GM19397 (cell line): Measurements from ENCODE around the gene CHN1.
A peak's percentile ranks its signal among the peaks of the same experiment; 100 is the strongest.

Experiments
- ATAC-seq: cut with Tn5 transposase; IDR thresholded peaks from one replicate; pipeline ENCODE4 v1.9.1; 2021; ENCODE audit warnings: mild to moderate bottlenecking, moderate library complexity; ENCODE audit not compliant: unreplicated experiment

The CHN1 gene

DNA sequence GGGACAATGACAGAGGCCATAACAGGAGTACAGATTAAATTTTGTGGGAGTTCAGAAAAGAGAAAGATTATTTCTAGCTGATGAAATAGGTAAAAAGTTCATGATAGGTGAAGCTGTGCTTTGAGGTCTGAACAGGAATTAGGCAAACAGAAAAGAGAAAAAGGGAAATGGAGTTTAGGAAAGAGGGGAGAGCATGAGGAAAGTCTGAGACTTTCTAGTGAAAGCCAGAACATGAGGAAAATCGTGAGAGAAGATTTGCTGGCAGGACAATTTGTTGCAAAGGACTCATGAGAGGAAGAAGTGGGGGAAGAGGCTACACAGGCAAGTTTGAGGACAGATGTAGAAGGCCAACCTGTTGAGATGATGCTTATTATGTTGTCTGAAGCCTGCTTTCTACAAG, 6.3 kb upstream of the CHN1 start:
- ATAC-seq, result no peak

DNA sequence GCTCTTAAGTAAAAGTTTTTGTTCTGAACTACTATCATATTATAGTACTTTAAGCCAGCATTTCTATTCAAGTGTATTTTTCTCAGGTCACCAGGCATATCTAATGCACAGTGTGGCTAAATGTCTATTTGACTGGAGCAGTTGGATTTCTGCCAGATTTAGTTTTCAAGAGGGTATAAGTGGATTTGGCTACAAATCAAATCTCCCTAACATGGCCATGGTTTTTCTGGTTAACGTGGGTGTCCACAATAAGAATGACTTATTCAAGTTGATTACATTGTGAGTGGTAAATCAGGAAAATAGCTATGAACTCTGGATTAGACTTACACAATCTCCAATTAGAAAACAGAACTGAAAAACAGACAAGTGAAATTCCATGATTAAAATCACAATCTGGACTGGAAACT, 5.7 kb upstream of the CHN1 start:
- ATAC-seq, result no peak

DNA sequence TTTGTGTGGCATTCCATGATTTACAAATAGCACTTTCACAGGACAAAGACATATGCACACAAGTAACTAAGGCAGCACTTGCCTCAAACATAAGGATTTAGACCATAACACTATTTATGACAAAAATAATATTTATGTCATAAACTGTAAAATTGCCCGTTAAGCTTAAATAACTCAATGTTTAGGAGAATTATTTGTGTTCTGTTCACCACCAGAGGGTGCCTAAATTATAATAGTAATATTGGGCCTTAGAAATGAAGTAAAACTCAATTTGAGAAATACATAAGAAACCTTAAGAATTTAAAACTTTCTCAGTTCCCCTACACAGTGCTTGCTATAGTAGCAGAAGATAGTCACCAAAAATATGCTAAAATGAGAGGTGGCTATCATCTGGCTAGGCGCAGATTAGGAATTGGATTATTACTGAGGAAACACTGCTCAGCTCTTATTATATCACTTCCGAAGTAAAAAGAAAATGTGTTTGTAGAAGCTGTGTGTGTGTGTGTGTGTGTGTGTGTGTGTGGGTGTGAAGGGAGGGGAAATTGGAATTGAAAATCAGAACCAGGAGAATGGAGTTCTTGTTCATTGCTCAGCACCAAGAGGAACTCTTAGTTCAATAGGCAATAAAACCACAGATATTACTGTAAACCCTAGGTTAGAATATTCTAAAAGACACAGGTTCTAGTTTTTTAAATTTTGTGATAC, 4.9 kb upstream of the CHN1 start:
- no peak for ATAC-seq

DNA sequence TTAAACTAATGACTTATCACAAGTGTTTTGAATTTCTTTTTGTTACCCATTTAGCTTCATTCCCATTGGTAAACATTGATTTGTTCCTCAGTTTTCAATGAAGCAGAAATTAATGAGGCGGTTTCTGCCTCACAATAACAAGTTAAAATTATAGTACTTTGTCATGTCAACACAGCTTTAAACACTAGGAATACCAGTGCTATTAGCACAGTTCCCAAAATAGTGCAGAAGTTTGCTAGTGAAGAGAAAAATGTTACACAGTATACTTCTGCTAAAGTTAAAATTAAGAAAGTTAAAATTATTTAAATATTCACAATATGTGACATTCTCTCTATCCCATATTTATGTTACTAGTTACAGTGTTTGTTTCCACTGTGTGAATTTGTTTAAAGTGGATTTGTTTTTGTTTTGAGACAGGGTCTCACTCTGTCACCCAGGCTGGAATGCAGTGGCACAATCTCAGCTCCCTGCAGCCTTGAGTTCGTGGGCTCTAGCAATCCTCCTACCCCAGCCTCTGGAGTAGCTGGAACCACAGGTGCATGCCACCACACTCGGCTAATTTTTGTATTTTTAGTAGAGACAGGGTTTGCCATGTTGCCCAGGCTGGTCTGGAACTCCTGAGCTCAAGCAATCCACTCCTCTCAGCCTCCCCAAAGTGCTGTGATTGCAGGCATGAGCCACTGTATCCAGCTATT, 3.8 kb upstream of the CHN1 start:
- no peak for ATAC-seq

DNA sequence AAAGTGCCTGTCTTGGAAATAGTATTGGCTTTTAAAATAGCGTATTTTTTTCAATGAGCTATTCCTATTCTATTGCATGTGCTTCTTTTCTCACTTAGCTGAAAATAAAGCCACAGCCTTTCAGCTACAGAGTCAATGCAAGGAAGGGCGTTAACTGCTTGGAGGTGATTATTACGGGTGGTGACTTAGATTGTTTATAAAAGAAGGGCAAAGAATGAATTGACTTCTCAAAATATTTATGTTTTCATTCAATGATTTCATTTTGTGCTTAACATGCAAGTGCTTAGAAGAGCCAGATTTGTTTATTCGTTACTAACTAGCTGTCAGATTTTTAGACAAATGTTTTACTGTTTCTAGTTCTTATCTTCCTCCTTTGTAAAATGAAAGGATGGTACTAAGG, 2.8 kb upstream of the CHN1 start:
- no peak for ATAC-seq

DNA sequence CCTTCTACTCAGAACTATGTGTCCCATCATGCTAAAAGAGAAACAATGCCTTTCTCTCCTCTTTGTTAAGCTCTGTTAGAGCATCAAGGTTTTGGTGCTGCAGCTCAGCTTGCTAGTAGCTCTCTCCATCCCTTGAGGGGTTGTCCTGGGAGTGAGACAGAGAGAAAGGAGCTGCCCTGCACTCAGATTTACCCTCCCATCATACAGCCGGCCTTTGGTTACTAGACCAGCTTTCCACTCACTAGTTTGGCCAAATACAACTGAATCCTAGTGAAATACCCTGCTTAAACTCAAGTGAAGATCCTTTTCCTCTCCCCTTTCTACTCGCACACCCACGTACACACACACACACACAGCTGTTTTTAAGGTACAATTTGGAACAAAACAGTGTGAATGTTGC, 2.3 kb upstream of the CHN1 start:
- ATAC-seq, result no peak

DNA sequence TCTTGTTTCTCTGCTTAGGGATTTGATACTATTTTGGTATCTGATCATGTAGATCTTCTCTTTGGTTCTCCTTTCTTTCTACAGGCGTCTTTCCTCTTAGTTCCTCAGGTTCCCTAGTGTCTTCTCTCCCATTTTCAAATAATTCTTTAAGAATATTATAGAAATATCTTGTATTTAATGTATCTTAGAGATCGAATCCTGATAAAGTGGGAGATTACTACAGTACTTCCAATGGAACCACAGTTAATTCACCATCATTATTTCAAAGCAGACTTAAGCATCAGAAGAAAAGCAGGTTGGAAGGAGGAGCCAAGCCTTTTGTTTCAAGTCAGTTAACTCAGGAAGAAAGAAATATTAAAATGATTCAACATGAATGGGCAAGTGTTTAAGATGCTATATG, 1.1 kb upstream of the CHN1 start:
- no peak for ATAC-seq

DNA sequence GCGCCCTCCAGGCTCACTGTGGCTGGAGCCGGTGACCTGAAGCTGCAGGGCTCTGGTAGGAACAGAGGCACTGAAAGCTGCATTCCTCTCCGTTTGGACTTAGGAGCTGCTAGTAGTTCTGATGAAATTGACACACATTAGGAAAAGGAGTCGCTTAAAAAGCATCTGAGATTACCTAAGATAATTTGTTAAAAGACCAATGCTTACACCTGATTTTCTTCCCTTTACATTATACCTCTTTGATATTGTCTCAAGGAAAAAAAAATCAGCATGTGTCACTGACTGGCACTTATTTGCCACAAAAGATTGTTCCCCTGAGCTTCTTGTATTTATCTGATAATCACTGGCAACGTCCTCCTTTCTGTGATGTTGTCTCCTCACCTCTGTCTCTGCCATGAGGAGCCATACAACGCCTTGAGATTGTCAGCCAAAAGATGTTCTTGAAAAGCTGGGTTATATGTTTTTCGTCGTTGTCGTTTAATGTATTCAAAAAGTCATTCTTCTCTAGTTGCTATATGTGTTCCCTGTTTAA, 618 bp upstream of the CHN1 start:
- ATAC-seq, result no peak

DNA sequence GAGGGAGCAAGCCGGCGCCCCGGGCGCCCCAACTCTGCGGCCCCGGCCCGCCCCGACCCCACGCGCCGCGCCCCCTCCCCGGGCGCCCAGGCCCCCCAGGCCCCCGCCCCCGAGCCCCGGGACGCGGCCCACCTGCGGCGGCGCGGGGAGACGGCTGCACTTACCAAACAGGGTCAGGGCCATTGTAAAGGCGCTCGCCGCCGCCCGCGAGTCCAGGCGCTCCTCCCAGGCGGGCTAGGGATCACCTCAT, 526 bp downstream of the CHN1 start:
- peak; percentile 35 for ATAC-seq

DNA sequence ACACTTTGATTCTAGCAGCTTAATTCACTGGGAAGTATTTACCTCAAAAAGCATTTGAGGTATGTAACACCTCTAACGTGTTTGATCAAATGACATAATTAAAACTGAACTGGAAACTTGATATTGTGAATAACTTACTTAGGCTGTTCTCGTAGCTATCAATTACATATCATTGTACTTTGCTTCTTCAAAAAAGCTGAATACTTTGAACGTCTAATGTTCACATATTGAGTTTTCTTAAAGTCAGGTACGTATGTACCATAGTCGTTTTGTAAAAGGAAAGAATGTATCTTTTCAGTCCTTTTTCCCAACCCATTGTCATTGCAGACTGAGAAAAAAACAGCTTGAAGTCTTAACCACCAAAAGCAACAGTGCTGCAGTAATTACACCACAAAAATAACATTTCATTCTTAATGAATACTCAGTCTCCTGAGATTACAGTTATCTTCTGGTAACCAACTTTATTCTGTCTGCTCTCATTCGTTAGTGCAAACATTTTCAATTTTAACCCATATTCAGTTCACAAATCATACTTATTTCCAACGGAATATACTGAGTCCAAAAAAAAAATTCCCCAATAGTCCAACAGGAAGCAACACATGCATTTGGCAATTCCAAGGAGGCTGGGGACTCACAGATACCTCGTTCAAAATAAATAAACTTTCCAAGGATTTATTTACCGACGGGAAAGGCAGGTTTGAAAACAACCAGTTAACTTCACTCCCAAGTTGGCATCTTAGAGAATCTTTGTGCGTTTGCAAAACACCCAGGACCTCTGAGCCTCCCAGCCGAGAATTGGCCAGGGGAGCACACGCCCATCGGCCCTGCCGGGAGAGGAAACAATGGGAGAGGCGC, 1.1 kb downstream of the CHN1 start:
- no peak for ATAC-seq

DNA sequence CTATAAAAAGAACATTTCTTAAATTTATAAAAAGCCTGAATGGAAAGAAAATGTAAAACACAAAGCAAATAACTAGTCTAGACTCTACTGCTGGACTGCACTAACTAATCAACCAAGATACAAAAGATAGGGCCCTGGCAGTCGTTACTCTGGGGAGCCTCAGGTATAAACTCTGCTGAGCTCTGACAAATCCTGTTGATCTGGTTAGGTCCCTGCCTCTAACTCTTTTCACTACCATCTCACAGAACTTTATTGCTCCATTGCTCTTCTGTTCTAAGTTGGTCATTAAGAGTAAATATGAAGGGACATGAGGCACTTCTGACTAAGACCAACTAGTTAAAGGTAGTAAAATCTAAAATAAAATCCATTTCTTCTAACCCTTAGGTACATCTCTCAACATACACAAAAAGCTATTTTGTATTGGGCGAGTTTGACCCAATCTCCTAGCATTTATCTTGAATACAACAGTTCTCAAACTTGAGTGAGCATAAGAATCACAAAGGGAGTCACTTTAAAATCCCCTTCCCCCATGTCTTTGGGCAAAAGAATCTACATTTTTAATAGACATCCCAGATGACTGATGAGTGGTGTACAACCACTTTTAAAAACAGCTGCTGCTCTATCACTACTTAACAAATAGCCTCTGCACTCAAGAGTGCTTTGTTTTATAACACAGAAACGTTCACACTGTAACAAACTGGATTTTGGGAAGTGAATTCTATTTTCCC, 2.5 kb downstream of the CHN1 start:
- ATAC-seq, result no peak

DNA sequence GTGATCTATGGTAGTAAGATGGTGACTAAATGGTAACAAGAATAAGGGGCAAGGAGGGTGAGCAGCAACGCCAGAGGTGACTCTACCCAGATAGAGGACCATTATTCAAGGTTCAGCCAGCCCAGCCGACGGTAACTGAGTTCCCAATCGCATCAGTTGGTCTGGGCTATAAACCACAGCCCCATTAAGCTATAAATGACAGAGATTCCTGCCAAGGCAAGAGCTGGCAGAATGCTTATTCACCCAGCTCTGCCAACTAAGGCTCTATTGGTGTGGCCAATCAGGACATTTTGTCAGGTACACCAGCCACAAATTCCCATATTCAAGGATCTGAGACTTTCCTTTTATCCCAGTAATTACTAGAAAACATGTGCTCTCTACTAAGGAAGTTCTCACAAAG, 3.6 kb downstream of the CHN1 start:
- ATAC-seq, result no peak

DNA sequence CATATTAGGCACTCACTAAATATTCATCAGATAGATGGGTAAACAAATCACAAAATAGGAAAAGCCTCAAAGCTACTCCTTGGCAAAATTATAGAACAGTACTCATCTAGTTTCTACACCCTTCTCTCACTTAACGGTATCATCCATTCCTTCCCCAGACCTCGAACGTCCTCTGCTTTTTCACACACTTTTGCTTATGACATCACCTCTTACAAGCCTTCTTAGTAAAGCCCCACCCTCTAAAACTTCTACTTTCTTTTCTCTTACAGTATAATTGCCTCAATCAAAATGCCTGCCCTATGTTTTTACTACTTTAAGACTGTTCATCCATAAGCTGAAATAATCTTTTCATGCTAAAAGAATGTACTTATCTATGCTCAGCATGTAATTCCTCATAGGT, 8.1 kb downstream of the CHN1 start:
- ATAC-seq, result no peak

DNA sequence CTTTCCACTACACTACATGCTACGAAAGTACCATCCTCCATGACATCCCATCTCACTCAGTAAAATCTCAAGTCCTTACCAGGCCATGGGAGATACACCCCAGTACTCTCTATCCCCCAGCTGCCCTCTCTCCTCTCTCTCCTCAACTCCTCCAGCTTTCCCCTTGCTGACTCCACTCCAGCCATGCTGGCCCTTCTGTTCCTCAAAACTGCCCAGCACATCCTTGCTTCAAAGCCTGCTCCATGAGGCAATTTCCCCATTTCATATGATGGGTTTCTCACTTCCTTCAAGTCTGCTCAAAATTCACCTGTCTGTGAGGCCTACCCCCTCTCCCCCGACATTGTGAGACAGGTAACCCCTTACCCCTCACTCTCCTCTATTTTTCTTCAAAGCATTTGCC, 8.6 kb downstream of the CHN1 start:
- ATAC-seq, result no peak

DNA sequence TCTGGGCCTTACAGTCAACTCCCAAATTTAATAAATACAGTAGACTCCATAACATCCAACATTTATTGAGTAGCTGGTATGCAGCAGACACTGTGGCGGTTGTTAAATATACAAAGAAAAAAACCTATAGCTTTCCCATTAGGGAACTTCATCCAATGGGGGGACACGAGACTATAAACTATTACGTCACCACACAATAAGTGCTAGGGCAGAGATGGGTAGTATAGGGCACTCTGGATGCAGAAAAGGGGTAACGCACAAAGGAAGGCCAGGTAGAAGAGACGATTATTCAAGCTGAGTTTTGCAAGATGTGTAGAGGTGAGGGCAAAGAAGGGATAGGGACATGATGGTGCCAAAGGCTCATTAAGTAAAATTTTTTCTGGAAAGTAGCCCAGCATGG, 10.8 kb downstream of the CHN1 start:
- no peak for ATAC-seq

DNA sequence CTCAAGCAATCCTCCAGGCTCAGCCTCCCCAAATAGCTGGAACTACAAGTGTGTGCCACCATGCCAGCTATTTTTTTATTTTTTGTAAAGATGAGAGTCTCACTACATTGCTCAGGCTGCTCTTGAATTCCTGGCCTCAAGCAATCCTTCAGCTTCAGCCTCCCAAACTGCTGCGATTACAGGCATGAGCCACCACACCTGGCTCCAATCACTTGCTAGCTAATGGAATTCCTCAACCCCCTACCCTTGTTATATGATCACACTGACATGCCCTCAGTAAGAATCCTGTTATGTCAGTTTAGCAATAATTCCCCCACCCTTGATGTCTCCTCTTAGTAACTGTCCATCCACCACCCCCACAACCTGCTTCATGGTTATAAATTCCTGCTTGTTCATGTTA, 12.3 kb downstream of the CHN1 start:
- ATAC-seq, result no peak

DNA sequence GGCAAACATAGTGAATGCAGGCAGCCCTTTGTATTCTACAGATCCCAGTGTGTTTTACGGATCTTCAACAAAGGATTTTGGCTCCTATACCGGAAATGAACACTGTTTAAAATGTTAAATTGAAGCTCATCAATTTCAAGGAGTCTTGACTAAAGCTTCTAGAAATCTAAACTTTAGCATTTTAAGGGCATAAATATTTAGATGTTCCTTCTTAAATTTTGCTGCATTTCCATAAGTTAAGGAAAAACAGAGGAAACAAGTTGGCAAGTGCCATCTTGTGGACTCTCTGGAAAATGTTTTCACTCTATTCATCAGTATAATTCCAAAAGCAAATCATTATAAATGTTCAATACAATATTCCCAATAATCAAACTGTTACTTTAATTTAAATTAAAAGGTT, 19.6 kb downstream of the CHN1 start:
- no peak for ATAC-seq

DNA sequence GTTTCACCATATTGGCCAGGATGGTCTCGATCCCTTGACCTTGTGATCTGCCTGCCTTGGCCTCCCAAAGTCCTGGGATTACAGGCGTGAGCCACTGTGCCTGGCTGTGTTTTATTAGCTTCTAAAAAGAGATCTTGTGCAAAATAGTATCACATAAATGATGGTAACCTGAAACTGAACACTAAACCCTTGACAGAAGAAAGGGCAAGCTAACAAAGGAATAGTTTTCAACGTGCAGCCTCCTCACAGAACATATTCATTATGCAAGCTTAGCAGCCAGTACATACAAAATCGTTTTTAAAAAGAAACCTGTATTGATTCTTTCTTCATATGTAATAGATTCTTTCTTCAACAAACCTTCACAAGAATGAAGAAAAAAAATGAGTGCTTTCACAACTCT, 20.6 kb downstream of the CHN1 start:
- no peak for ATAC-seq

DNA sequence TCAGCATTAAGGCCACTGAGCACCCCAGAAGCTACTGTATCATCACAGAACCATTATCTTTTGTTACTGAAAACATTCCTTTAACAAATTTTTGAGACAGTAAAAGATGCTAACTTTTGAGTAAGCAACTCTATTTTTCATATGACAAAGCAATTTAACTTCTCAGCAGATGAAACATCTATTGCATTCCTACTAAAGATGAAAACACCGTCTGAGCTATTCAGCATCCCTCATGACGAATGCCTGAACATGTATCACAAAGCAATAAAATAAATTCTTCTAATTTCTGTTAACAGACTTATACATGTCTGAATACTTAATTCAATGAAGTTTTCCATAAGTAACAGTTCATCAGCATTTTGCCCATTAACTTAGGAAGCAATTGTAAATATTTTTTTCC, 23.9 kb downstream of the CHN1 start:
- no peak for ATAC-seq

DNA sequence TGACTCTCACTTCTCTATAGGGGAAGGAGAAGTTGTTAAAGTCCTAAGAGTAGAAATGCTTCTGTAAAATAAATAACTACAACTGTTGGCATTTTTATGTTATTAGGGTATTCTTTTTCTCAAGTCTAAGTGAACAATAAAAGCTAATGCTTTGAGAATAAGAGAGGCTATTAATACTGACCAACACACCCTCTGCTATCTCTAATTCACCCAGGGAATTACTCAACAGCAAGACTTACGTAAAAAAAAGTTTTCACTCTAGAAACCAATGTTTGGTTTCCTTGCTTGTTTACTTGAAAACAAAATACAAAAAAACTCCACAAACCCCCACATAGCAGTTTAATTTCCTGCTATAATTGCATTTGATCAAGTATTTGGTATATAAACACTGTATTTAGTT, 25.2 kb downstream of the CHN1 start:
- ATAC-seq, result no peak

DNA sequence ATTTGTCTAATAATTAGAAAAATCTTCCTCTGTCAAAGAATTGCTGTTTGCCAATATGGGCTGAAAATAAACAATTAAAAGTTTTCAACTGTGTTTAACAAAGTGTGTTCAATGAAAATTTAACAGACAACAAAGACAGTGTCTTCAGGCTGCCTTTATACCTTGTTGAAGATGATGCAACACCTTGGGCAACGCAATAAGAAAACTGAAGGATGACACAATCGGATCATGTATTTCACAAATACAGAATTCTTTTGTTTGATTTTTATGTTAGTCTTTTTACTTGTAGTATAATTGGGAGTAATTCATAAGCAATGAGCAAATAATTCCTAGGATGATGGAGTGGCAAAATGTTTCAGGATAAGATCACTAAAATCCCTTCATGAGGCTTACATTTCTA, 27.8 kb downstream of the CHN1 start:
- no peak for ATAC-seq
